Measurements from ENCODE around the gene MARF1. TPM values are rescaled to one million over a fixed set of nuclear protein-coding genes. Genes with fewer than 3 reads are reported as not detected.
"Not testable (repeated sequence)": the region's sequence is repeated elsewhere in the genome, so short reads cannot be mapped to it uniquely, and the experiment has no call there.

MARF1 gene
- total and polyA plus RNA-seq, 4 donors = 28.8 to 92.8 (median 53.8) TPM

- Histone ChIP-seq H3K4me3 (ENCODE audit: low read length in 2 of 2) (no peak overlapping the region), H3K27ac (ENCODE audit: low read depth in 1 of 2, low read length in 2 of 2) (no peak overlapping the region), H3K36me3 (ENCODE audit: control insufficient read depth in 1 of 2, insufficient read depth in 2 of 2, low read length in 1 of 2) (no peaks in the 10 kb centered on the region), H3K9me3 (ENCODE audit: control insufficient read depth, low read length) (no peaks in the 10 kb centered on the region), H3K4me1 (ENCODE audit: control insufficient read depth in 1 of 2, insufficient read depth in 2 of 2, low read length in 2 of 2) (no peaks in the 10 kb centered on the region), H3K27me3 (ENCODE audit: control insufficient read depth in 1 of 2, insufficient read depth in 2 of 2, low read length in 1 of 2) (no peaks in the 10 kb centered on the region)
- DNase-seq (no peak), ATAC-seq (ENCODE audit: low FRiP score) (no peak)
- WGBS, 2 donors = 95% methylated on average over 20 of the region's 20 CpGs
- intact Hi-C loops (cut with DNase I) = no loop called here
Observed at GRCh38 chr16:15576960-15577958, 65.7 kb downstream of the MARF1 start.

GRCh38 chr16:15575293-15576049, 67.5 kb downstream of the MARF1 start:
- no peak overlapping the region for H3K27ac ChIP-seq (ENCODE audit: low read depth in 1 of 2, low read length in 2 of 2)
- H3K9me3 ChIP-seq (ENCODE audit: control insufficient read depth, low read length) = no peaks in the 10 kb centered on the region
- H3K4me1 ChIP-seq (ENCODE audit: control insufficient read depth in 1 of 2, insufficient read depth in 2 of 2, low read length in 2 of 2) = no peaks in the 10 kb centered on the region
- no peaks in the 10 kb centered on the region for H3K27me3 ChIP-seq (ENCODE audit: control insufficient read depth in 1 of 2, insufficient read depth in 2 of 2, low read length in 1 of 2)
- ATAC-seq (ENCODE audit: low FRiP score) (no peak), DNase-seq (no peak)
- no peaks in the 10 kb centered on the region for H3K36me3 ChIP-seq (ENCODE audit: control insufficient read depth in 1 of 2, insufficient read depth in 2 of 2, low read length in 1 of 2)
- H3K4me3 ChIP-seq (ENCODE audit: low read length in 2 of 2) = no peak overlapping the region
- WGBS, 2 donors = 94 to 96% methylated on average over 4 of the region's 4 CpGs
- intact Hi-C loops (cut with DNase I) = no loop called here

GRCh38 chr16:15574614-15574948, 68.4 kb downstream of the MARF1 start:
- Histone ChIP-seq H3K27me3 (ENCODE audit: control insufficient read depth in 1 of 2, insufficient read depth in 2 of 2, low read length in 1 of 2) (no peaks in the 10 kb centered on the region), H3K4me3 (ENCODE audit: low read length in 2 of 2) (no peak overlapping the region), H3K27ac (ENCODE audit: low read depth in 1 of 2, low read length in 2 of 2) (no peak overlapping the region), H3K4me1 (ENCODE audit: control insufficient read depth in 1 of 2, insufficient read depth in 2 of 2, low read length in 2 of 2) (no peaks in the 10 kb centered on the region), H3K36me3 (ENCODE audit: control insufficient read depth in 1 of 2, insufficient read depth in 2 of 2, low read length in 1 of 2) (no peaks in the 10 kb centered on the region), H3K9me3 (ENCODE audit: control insufficient read depth, low read length) (no peaks in the 10 kb centered on the region)
- WGBS, 2 donors = 97% methylated on average over 10 of the region's 10 CpGs
- no peak for DNase-seq
- no peak for ATAC-seq (ENCODE audit: low FRiP score)
- intact Hi-C loops (cut with DNase I) = no loop called here

GRCh38 chr16:15573896-15574613, 68.9 kb downstream of the MARF1 start:
- H3K36me3 ChIP-seq (ENCODE audit: control insufficient read depth in 1 of 2, insufficient read depth in 2 of 2, low read length in 1 of 2); ATAC-seq (ENCODE audit: low FRiP score); H3K4me3 ChIP-seq (ENCODE audit: low read length in 2 of 2); H3K4me1 ChIP-seq (ENCODE audit: control insufficient read depth in 1 of 2, insufficient read depth in 2 of 2, low read length in 2 of 2); intact Hi-C loops (cut with DNase I); H3K9me3 ChIP-seq (ENCODE audit: control insufficient read depth, low read length); H3K27ac ChIP-seq (ENCODE audit: low read depth in 1 of 2, low read length in 2 of 2); H3K27me3 ChIP-seq (ENCODE audit: control insufficient read depth in 1 of 2, insufficient read depth in 2 of 2, low read length in 1 of 2); DNase-seq: not testable (repeated sequence)
- WGBS, 2 donors = 94 to 95% methylated on average over 11 of the region's 11 CpGs

GRCh38 chr16:15573274-15573895, 69.6 kb downstream of the MARF1 start:
- no peak overlapping the region for H3K4me3 ChIP-seq (ENCODE audit: low read length in 2 of 2)
- 90 to 91% methylated on average over 7 of the region's 7 CpGs for WGBS, 2 donors
- H3K36me3 ChIP-seq (ENCODE audit: control insufficient read depth in 1 of 2, insufficient read depth in 2 of 2, low read length in 1 of 2) = no peaks in the 10 kb centered on the region
- no peaks in the 10 kb centered on the region for H3K4me1 ChIP-seq (ENCODE audit: control insufficient read depth in 1 of 2, insufficient read depth in 2 of 2, low read length in 2 of 2)
- H3K27me3 ChIP-seq (ENCODE audit: control insufficient read depth in 1 of 2, insufficient read depth in 2 of 2, low read length in 1 of 2) = no peaks in the 10 kb centered on the region
- ATAC-seq (ENCODE audit: low FRiP score) (no peak), DNase-seq (no peak)
- no peak overlapping the region for H3K27ac ChIP-seq (ENCODE audit: low read depth in 1 of 2, low read length in 2 of 2)
- no peaks in the 10 kb centered on the region for H3K9me3 ChIP-seq (ENCODE audit: control insufficient read depth, low read length)
- intact Hi-C loops (cut with DNase I) = no loop called here

- Histone ChIP-seq H3K9me3 (ENCODE audit: control insufficient read depth, low read length) (no peaks in the 10 kb centered on the region), H3K27me3 (ENCODE audit: control insufficient read depth in 1 of 2, insufficient read depth in 2 of 2, low read length in 1 of 2) (no peaks in the 10 kb centered on the region), H3K4me1 (ENCODE audit: control insufficient read depth in 1 of 2, insufficient read depth in 2 of 2, low read length in 2 of 2) (no peaks in the 10 kb centered on the region), H3K36me3 (ENCODE audit: control insufficient read depth in 1 of 2, insufficient read depth in 2 of 2, low read length in 1 of 2) (no peaks in the 10 kb centered on the region), H3K4me3 (ENCODE audit: low read length in 2 of 2) (no peak overlapping the region), H3K27ac (ENCODE audit: low read depth in 1 of 2, low read length in 2 of 2) (no peak overlapping the region)
- DNase-seq (no peak), ATAC-seq (ENCODE audit: low FRiP score) (no peak)
- 63 to 67% methylated on average over 9 of the region's 9 CpGs for WGBS, 2 donors
- intact Hi-C loops (cut with DNase I) = no loop called here
Observed at GRCh38 chr16:15572329-15573001, 70.5 kb downstream of the MARF1 start.

GRCh38 chr16:15571557-15571956, 71.4 kb downstream of the MARF1 start:
- intact Hi-C loops (cut with DNase I) = no loop called here
- 91 to 93% methylated on average over 6 of the region's 6 CpGs for WGBS, 2 donors
- H3K9me3 ChIP-seq (ENCODE audit: control insufficient read depth, low read length) = no peaks in the 10 kb centered on the region
- H3K4me1 ChIP-seq (ENCODE audit: control insufficient read depth in 1 of 2, insufficient read depth in 2 of 2, low read length in 2 of 2) = no peaks in the 10 kb centered on the region
- H3K27ac ChIP-seq (ENCODE audit: low read depth in 1 of 2, low read length in 2 of 2) = no peak overlapping the region
- H3K4me3 ChIP-seq (ENCODE audit: low read length in 2 of 2) = no peak overlapping the region
- ATAC-seq (ENCODE audit: low FRiP score) = no peak
- H3K27me3 ChIP-seq (ENCODE audit: control insufficient read depth in 1 of 2, insufficient read depth in 2 of 2, low read length in 1 of 2) = no peaks in the 10 kb centered on the region
- H3K36me3 ChIP-seq (ENCODE audit: control insufficient read depth in 1 of 2, insufficient read depth in 2 of 2, low read length in 1 of 2) = no peaks in the 10 kb centered on the region
- no peak for DNase-seq

GRCh38 chr16:15570666-15571065, 72.3 kb downstream of the MARF1 start:
- H3K4me1 ChIP-seq (ENCODE audit: control insufficient read depth in 1 of 2, insufficient read depth in 2 of 2, low read length in 2 of 2); H3K4me3 ChIP-seq (ENCODE audit: low read length in 2 of 2); DNase-seq; intact Hi-C loops (cut with DNase I); H3K27ac ChIP-seq (ENCODE audit: low read depth in 1 of 2, low read length in 2 of 2); H3K9me3 ChIP-seq (ENCODE audit: control insufficient read depth, low read length); H3K27me3 ChIP-seq (ENCODE audit: control insufficient read depth in 1 of 2, insufficient read depth in 2 of 2, low read length in 1 of 2); ATAC-seq (ENCODE audit: low FRiP score); H3K36me3 ChIP-seq (ENCODE audit: control insufficient read depth in 1 of 2, insufficient read depth in 2 of 2, low read length in 1 of 2): not testable (repeated sequence)
- WGBS, 2 donors = 88 to 94% methylated on average over 4 of the region's 4 CpGs
